Superior temporal gyrus (tissue), 1 donor: ENCODE measurements around the gene INSC.

ENCODE experiments used
- DNase-seq: peaks from one replicate; pipeline ENCODE4 v3.0.0-alpha.2; 2016; ENCODE audit errors: extremely low spot score

The INSC gene

DNA sequence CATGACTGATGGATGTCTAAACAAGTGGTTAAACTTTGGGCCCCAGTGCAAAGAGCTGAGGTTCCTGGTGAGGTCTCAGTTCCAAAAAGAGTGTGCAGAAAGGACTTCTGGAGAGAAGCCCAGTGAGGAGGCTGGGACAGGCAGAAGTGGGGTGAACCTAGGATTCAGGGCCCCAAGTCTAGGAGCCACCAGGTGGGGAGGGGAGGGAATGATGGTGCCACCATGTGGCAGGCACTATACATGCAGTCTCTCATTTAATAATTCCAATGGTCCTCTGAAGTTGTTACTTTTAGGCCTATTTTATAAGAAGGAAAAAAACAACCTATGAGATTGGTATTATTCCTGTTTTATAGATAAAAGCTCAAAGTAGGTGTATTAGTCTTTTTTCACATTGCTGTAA lies 102.0 kb downstream of the INSC start:
- no peak for DNase-seq

DNA sequence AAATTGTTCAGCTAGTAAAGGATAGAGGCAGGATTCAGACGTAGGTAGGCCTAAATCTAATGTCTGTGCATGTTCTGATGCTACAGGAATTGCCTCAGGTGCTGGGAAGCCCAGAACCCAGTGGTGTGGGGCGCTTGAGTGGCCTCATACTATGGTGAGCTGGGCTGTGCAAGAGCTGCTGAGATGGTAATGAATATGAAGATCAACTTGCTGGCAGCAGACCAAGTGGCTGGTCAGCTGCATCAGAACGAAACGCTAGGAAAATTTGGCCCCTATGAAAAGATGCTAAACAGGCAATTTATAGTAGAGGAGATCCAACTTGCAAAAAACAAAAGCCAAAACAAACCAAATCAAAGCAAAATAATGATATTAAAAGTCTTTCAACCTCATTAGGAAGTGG lies 102.7 kb downstream of the INSC start:
- no peak for DNase-seq

DNA sequence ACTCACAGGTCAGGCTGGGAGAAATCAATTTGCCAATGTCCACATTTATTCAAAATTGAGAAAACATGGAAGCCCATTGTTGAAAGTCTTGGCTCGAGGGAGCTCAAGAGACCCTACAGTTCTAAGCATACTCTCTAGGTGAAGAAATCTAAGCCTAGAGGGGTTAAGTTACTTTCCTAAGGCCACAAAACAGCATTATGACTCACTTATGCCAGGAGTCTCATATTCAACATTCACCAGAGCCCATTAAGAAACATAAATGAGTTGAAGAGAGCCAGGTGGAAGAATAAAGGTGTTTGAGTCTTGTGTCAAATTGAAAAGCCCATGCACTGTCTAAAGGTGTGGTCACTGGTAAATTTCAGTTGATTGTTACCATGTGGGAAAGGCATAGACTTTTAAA lies 108.1 kb downstream of the INSC start:
- DNase-seq: no peak

DNA sequence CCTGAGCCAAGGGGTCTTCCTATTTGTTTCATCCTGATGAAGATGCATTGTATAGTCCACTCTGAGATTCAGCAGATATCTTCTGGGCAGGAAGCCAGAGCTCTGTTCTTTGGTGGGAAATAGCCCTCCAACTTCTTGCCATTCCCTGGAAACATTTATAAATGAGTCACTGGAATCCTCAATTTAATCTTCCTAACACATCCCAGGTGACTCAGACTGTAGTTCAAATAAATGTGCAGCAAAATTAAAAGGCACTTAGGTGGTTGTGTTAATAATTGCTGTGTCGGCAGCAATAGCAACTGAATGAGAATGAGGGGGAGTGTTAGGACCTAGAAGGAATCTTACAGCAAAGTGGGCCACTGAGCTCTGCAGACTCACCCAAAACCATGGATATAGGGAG lies 108.6 kb downstream of the INSC start:
- no peak for DNase-seq

DNA sequence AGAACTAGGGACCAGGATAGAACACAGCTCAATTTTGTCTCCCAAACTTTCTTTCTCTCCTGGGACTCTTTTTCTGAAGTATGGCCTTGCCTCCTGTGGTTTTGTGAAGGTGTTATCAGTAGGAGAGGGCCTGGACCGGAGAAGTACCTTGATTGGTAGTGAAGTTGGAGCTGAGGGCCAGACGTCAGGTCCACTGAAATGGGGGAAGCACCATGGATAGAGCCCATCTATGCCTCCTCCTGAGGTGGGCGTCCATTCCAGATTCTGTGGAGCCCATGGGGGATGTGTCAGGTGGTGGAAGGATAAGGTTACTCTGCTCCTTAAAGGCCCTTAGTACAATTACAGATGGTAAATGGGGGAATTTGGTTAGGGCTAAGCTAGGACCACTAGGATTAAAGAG lies 109.7 kb downstream of the INSC start:
- no peak for DNase-seq

DNA sequence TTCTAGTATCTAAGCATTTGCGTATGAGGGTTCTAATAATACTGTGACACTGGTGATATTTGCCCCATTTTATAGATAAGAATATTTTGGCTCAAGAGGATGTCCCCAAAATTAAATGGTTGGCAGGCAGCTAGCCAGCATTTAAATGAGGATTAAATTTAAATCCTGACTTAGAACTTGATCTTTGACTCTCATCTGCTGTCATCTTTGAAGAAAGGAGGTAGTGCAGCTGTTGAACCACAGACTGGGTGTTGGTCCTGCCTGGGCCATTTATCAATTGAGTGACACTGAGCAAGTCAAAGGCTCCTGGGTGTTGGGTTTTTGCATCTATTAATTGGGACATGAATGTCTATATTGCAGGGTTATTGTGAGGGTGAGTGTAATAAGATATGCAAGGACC lies 112.3 kb downstream of the INSC start:
- no peak for DNase-seq

DNA sequence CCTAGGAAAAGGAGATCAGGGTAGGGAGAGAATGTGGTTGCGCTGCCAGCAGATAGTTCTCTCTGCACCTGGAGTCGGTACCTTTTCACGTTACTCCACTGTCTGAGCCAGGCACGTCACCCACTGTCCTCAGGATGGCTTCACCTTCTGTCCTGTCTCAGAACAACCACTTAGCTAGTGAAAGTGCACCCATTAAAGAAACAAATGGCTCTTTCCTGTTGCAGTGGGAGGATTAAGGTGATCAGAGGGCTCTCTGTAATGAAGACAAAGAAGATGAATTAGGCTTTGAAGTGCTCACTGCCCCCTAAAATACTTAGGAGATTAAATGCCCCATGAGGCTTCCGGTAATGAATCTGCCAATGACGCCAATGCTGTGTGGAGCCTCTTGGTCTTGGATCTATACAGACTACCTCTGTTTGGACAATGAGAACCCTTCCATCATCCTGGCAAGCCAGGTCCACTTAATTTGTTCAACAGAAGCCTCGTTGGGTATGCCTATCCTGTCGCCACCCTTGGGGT lies 113.7 kb downstream of the INSC start:
- DNase-seq: no peak

DNA sequence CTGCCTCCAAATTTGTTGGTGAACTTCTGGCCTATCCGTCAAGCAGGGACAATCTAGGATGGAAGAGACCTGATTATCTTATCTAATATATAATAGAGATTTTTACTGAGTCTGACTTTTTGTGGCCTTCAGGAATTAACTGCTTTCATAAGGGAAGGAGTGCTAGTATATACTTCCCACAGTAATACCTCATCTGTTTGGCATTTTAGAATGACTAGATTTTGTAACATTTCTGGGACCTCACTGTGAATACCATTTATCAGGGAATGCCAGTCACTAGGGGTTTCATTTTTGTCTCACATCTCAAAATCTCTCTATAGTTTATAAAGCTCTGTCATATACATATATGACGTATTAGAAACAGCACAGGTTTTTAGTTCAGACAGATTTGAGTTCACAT lies 114.3 kb downstream of the INSC start:
- DNase-seq: no peak

DNA sequence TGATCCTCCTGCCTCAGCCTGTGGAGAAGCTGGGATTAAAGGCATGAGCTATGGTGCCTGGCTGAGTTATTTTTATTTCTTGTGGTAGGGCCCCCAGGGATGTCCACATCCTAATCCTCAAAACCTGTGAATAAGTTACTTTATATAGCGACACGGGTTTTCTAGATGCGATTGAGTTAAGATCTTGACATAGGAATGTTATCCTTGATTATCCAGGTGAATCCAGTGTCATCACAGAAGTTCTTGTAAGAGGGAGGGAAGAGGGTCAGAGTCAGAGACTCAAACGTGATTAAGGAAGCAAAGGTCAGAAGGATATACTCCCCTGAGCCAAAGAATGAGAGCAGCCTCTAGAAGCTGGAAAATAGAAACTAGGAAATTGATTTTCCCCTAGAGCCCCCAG lies 117.8 kb downstream of the INSC start:
- no peak for DNase-seq

DNA sequence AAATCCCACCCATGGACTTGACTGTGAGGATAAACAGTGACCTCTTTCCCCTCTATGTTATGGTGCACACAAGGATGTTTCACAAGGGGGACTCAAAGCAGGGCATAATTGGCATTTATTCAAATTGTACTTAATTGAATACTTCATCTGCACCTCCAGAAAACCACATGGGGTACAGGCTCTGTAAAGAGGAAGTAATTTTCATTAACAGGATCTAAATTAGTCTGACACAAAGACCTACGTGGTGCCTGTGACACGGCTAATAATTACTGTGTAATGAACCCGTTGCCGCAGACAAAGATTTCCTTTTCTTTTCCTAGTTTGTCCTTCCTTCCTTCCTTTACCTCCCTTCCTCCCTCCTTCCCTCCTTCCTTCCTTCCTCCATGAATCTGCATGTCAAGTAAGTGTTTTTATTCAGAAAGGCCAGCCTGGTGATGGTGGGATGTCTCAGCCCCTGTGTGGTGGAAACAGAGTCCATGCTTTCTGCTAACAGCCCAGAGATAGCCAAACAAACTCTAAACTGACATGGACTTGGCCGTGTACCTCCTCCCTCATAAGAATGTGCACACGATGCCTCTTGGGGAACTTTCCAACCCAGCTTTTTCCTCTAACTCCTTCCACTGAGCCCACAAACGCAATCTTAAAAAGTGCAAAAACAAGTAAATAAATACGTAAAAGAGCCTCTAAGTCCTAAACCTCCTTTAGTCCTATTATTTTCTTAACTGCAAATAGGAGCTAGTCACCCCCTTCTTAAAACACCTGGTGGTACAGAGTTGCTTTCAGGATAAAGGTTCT lies 118.8 kb downstream of the INSC start:
- no peak for DNase-seq

DNA sequence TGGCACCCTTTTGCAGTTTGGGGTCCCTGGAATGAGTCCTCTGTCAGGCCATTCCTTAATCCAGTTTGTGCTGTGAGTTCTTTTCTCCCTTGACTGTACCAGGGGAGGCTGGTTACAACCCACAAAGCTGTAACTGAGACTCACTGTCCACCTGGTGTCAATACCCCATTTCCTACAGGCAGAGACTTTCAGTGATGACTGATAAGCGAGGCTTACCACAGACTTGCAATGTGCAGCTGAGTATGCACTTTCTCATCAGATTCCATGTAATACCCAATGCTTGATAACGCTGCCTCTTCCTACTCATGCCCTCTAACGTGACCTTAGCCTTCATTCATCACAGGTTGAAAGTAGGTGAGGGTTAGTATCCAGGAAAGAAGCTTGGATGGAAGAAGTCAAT lies 120.1 kb downstream of the INSC start:
- no peak for DNase-seq

DNA sequence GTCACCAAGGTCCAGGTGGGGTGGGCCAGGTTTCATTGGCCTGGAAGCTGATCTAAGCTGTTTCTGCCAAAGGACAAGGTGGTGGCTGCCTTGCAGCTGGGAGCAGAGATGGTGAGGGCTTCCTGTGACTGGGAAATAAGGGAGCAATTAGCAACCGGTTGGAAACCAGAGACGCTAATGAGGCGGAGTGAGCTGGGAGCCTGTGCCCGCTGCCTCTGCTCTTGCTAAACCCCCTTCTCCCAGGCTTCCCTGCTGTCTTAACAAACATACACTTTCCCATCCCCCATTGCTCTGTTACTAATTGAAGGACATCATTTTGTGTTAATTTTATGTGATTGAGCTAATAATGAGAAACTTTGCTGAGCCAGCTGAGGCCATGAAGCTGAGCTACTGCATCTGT lies 121.8 kb downstream of the INSC start:
- DNase-seq: no peak

DNA sequence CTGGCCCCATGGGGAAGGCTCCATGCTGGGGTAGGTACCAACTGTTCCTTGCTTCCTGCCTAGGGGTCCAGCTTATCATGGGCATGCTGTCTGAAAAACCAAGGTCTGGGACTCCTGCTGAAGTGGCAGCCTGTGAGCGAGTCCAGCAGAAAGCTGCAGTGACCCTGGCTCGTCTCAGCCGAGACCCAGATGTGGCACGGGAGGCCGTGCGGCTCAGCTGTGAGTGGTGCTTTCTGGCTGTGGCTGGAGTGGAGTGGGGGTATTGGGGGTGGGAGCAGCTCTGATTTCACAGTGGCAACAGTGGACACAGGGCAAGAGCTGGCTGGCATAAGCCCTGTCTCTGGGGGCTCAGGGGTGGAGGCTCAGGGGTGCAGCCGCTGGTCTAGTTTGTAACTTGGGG lies 124.1 kb downstream of the INSC start:
- no peak for DNase-seq

DNA sequence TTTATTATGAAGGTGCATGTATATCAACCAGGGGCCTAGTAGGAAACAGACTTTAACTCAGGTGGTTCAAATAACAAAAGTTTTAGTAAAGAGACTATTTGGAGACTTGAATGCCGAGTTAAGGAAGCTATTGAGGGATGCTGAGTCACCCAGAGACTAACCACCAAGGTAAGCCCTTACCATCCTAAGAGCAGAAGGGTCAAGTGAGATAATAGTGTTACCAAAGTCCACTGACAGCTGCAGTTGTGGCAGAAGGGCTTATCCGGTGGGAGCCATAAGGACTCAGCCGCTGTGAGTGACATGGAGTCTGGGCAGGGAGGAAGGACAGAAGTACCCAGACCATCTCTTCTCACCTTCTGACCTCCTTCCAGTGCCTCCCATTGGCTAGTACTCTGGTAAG lies 134.0 kb downstream of the INSC start:
- no peak for DNase-seq

DNA sequence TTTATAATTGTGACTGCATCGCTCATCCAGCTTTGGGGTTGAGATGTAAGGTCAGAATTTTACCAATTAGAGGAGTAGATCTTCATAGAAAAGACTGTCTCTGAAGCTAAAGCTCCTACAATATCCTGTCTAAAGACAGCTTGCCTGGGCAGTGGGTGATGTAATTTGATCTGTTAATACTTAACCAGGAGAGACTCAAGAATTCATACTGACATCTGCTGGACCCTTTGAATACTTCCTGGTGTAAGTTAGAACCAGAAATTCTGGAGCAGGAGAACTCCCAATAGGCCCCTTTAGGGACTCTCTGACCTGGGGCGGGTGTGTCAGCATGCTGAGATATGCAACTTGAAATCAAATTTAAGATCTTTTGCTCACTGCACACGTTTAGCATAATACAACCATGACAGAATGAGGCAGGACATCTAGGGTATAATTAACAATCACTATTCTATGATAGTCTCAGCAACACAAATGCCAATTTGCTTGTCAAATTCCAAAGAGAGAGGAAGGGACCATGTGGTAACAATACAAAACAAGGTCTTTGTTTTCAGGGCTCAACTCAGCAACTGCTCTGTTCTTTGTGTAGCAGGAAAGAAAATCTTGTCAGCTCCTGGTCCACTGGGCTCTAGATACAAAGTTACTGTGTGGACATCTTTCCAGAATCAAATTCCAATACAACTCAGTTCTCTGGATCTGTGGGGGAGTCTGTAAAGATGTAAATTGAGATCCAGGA lies 143.9 kb downstream of the INSC start:
- peak; percentile 70 for DNase-seq

DNA sequence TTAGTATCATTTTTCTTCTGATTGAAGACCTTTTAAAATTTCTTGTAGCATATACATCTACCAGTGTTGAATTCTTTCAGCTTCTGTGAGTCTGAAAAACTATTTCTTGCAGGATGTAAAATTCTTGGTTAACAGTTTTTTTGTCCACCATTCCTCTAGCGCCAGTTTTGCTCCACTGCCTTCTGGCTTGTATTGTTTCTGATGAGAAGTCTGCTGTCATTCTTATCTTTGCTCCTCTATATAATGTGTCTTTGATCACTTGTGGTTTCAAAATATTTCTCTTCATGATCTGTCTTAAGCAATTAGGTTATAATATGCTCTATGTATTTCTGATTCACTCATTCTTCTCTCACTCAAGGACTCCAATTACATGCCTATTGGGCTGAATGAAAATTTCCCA lies 152.3 kb downstream of the INSC start:
- no peak for DNase-seq

DNA sequence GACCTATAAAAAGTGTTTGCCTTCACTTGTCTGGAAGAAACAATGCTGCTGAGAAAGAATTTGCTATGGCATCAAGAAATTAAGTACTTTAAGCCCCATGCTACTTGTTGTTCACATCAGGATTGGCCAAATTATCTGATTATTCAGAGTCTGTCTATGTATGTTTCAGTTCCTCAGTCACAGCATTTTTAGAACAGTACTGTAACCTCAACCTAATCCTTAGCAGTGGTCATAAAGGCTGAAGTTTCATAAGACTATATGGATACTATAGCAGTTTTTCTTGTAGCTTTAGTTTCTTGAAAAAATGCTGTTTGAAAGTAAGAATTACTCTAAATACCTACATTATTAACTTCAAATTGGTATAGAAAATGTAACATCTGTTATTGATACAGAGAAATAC lies 153.9 kb downstream of the INSC start:
- no peak for DNase-seq

DNA sequence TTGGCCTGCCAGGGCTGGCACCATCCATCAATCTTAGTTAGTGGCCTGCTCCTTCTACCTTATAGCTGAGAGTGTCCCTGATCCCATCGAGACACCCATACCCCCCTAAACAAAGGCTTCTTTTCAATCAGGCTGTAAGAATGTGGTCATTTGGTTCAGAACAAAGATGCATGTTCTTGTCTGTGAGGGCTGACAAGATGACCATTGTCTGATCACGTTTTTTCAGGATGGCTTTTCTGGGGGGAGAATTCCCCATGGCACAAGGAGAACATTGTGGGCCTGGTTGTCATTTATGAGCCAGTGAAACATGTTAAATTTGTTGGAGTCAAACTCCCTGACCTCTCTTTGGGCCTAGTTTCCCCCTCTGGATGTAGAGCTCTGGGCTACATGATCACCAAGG lies 160.4 kb downstream of the INSC start:
- peak; percentile 76 for DNase-seq

DNA sequence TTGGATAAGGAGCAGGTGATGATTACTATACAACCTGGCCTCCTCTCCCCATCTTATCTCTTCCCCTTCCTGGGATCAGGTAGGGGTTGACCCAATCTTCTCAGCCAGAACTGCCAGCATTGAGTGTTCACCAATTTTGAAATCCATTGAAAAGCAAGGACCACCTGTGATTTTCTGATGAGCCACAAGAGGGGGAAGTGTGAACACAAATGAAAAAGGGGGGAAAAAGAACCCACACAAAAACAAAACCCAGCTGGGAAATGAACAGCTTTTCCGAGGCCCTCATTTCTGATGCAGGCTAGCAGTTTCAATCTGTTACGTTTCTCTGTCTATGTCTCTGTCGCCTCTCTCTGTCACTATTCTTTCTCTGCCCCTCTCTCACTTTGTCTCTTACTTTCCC lies 161.9 kb downstream of the INSC start:
- DNase-seq: peak; percentile 23

DNA sequence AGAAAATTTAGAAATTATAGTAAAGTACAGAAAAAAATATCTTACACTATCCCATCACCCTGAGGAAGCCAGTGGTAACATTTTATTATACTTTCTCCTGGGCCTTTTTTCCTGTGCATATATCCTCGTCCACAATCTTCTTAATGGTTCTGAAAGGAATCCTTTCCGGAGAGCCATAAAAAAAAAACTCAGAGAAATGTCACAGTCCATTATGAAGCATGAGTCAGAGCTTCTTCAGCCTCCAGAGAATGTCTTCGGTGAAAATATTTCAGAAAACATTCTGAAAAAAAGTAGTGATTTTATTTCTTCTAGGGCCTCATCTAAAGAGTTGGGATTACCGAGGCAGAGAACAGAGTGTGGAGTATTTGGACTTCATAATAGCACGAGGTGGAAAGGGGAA lies 163.4 kb downstream of the INSC start:
- no peak for DNase-seq

DNA sequence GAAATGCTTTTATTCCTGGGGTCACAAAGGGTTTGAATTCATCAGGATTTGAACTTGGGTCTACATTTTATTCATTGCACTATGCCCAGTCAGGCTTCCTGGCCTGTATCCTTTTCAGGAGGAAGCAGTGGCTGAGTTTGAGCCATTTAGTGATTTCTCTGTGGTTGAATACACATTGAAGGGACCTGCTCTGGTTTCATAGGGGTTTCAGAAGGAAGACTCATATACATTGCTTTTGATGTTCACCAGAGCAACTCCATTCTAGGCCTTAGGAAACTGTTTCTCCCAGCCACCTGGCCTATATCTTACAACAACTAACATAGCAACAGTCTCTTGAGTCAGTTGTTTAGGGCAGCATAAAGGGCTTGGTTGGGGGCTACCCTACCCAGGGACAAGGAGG lies 165.7 kb downstream of the INSC start:
- no peak for DNase-seq

DNA sequence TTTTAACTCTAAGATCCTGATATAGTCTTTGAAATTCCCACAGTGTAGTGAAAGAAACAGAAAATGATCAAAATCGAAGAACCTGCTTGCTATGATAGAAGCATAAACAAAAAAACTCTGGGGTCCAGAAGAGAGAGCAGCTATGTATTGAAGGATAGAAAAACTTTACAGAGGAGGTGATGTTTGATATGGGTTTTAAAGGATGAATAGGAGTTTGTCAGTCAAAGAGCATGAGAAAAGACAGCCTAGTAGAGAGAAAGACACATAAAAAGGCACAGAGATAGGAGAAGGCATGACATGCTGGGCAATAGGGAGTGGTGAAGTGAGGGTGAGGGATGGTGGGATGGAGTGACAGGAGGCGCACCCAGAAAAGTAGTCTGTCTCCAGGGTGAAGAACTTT lies 168.0 kb downstream of the INSC start:
- DNase-seq: no peak

DNA sequence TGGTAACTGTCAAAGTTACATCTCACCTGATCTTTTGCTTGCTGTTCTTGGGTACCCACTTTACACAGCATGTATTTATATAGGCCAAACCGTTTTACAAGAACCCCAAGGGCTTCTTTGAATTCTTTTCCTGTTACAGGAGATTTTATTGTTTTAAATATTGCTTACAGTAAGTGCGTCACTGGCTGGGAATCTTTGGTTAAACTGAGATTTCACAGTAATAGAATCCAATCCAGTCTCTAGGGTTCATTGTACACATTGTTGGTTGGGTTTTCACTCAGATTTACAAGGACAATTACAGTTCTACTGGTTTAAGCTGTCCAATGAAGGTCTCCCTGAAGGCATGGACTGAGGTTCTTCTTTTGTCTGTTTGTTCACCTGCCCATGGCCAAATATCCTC lies 171.7 kb downstream of the INSC start:
- no peak for DNase-seq
